Measurements from ENCODE around the gene BAG1. TPM values are rescaled to one million over a fixed set of nuclear protein-coding genes. Genes with fewer than 3 reads are reported as not detected.

BAG1 gene
- total and polyA plus RNA-seq, 2 of the 13 experiments (the other 11 are each of a cell fraction or from before 2014, with no cell fraction given), result 23.1 to 59.5 TPM

- TF ChIP-seq GZF1 (CRISPR knock-in tag; IDR thresholded peaks at IDR 0.05), result no peak
- TF ChIP-seq MYPOP (CRISPR knock-in tag; IDR thresholded peaks at IDR 0.05), result no peak
- no peak for TF ChIP-seq IRX3 (CRISPR knock-in tag; IDR thresholded peaks at IDR 0.05; ENCODE audit: borderline replicate concordance, low read depth)
- no peak for TF ChIP-seq MTF2 (CRISPR knock-in tag; IDR thresholded peaks at IDR 0.05; ENCODE audit: borderline replicate concordance)
- TF ChIP-seq RARA (CRISPR knock-in tag; IDR thresholded peaks at IDR 0.05), result peak; percentile 48; the same call in 1 of the 2 replicates
- TF ChIP-seq ISX (CRISPR knock-in tag; conservative IDR thresholded peaks at IDR 0.05), result no peak
- no peak for TF ChIP-seq TEF (CRISPR knock-in tag; IDR thresholded peaks at IDR 0.05)
- peak; percentile 72; the same call in 1 of the 2 replicates for TF ChIP-seq ZNF614 (CRISPR knock-in tag; IDR thresholded peaks at IDR 0.05; ENCODE audit: borderline replicate concordance)
- TF ChIP-seq, protein P1, sequence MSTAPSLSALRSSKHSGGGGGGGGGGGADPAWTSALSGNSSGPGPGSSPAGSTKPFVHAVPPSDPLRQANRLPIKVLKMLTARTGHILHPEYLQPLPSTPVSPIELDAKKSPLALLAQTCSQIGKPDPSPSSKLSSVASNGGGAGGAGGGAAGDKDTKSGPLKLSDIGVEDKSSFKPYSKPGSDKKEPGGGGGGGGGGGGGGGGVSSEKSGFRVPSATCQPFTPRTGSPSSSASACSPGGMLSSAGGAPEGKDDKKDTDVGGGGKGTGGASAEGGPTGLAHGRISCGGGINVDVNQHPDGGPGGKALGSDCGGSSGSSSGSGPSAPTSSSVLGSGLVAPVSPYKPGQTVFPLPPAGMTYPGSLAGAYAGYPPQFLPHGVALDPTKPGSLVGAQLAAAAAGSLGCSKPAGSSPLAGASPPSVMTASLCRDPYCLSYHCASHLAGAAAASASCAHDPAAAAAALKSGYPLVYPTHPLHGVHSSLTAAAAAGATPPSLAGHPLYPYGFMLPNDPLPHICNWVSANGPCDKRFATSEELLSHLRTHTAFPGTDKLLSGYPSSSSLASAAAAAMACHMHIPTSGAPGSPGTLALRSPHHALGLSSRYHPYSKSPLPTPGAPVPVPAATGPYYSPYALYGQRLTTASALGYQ (CRISPR knock-in tag; IDR thresholded peaks at IDR 0.05), result no peak
- no peak for TF ChIP-seq SP4 (CRISPR knock-in tag; IDR thresholded peaks at IDR 0.05)
- TF ChIP-seq MYC (CRISPR knock-in tag; IDR thresholded peaks at IDR 0.05; ENCODE audit: borderline replicate concordance), result no peak
- peak in 1 of 2 experiments; percentile 78; a peak in 2 of 4 replicates for TF ChIP-seq EP300 (IDR thresholded peaks at IDR 0.05; ENCODE audit: low read depth in 2 of 2, low read length in 2 of 2)
- TF ChIP-seq EP300 (CRISPR knock-in tag; IDR thresholded peaks at IDR 0.05; ENCODE audit: borderline replicate concordance), result no peak
- TF ChIP-seq ZFP90 (CRISPR knock-in tag; IDR thresholded peaks at IDR 0.05; ENCODE audit: borderline replicate concordance), result no peak
- no peak for TF ChIP-seq MEF2D (CRISPR knock-in tag; IDR thresholded peaks at IDR 0.05)
- no peak for TF ChIP-seq ZNF317 (CRISPR knock-in tag; IDR thresholded peaks at IDR 0.05)
- TF ChIP-seq ZBTB44 (CRISPR knock-in tag; IDR thresholded peaks at IDR 0.05), result no peak
- TF ChIP-seq, protein P2, sequence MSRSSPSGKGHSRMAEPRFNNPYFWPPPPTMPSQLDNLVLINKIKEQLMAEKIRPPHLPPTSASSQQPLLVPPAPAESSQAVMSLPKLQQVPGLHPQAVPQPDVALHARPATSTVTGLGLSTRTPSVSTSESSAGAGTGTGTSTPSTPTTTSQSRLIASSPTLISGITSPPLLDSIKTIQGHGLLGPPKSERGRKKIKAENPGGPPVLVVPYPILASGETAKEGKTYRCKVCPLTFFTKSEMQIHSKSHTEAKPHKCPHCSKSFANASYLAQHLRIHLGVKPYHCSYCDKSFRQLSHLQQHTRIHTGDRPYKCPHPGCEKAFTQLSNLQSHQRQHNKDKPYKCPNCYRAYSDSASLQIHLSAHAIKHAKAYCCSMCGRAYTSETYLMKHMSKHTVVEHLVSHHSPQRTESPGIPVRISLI (CRISPR knock-in tag; IDR thresholded peaks at IDR 0.05; ENCODE audit: borderline replicate concordance), result no peak
- no peak for TF ChIP-seq TCF7L2 (IDR thresholded peaks at IDR 0.05; ENCODE audit: low read depth, low read length)
- TF ChIP-seq TBX2 (CRISPR knock-in tag; IDR thresholded peaks at IDR 0.05; ENCODE audit: borderline replicate concordance), result no peak
- TF ChIP-seq, protein P3, sequence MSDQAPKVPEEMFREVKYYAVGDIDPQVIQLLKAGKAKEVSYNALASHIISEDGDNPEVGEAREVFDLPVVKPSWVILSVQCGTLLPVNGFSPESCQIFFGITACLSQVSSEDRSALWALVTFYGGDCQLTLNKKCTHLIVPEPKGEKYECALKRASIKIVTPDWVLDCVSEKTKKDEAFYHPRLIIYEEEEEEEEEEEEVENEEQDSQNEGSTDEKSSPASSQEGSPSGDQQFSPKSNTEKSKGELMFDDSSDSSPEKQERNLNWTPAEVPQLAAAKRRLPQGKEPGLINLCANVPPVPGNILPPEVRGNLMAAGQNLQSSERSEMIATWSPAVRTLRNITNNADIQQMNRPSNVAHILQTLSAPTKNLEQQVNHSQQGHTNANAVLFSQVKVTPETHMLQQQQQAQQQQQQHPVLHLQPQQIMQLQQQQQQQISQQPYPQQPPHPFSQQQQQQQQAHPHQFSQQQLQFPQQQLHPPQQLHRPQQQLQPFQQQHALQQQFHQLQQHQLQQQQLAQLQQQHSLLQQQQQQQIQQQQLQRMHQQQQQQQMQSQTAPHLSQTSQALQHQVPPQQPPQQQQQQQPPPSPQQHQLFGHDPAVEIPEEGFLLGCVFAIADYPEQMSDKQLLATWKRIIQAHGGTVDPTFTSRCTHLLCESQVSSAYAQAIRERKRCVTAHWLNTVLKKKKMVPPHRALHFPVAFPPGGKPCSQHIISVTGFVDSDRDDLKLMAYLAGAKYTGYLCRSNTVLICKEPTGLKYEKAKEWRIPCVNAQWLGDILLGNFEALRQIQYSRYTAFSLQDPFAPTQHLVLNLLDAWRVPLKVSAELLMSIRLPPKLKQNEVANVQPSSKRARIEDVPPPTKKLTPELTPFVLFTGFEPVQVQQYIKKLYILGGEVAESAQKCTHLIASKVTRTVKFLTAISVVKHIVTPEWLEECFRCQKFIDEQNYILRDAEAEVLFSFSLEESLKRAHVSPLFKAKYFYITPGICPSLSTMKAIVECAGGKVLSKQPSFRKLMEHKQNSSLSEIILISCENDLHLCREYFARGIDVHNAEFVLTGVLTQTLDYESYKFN (CRISPR knock-in tag; conservative IDR thresholded peaks at IDR 0.05), result peak; percentile 86
Measured at GRCh38 chr9:33293782-33294181, 29.3 kb upstream of the BAG1 start (continued).

Measured in HepG2 (cell line).